Neural cell (in vitro differentiated cells): ENCODE data around the gene MYLK. TPM values are rescaled to one million over a fixed set of nuclear protein-coding genes. Genes with fewer than 3 reads are reported as not detected.

Source experiments
- H2AFZ ChIP-seq: fragments of 200-600, 300-800 bp; sonication (generic), shearing (Covaris generic); 2 replicates; pipeline ENCODE4 v1.6.0; 2014; ENCODE audit warnings: low read depth, mild to moderate bottlenecking, antibody characterized with exemption, low read length, moderate library complexity
- H3F3A ChIP-seq: fragments of 200-600 bp; shearing (Covaris generic); 2 replicates; pipeline ENCODE4 v1.6.1; 2016; ENCODE audit warnings: mild to moderate bottlenecking, moderate library complexity, mixed read lengths, antibody characterized with exemption, low read length; ENCODE audit not compliant: insufficient read depth, poor library complexity, severe bottlenecking
- H3K27ac ChIP-seq: fragments of 200-600, 300-800 bp; sonication (generic), shearing (Covaris generic); 2 replicates; pipeline ENCODE4 v1.5.1; 2014; ENCODE audit warnings: mild to moderate bottlenecking, low read length, moderate library complexity
- H3K27me3 ChIP-seq: fragments of 300-800, 200-600 bp; sonication (generic), shearing (Covaris generic); 2 replicates; pipeline ENCODE4 v1.6.0; 2014; ENCODE audit warnings: mild to moderate bottlenecking, low read depth, low read length, moderate library complexity; ENCODE audit not compliant: insufficient read depth
- H3K36me3 ChIP-seq: fragments of 300-800, 200-600 bp; sonication (generic), shearing (Covaris generic); 2 replicates; pipeline ENCODE4 v1.5.1; 2014; ENCODE audit warnings: mild to moderate bottlenecking, antibody characterized with exemption, low read length, moderate library complexity; ENCODE audit not compliant: insufficient read depth
- H3K4me2 ChIP-seq: fragments of 300-800, 200-600 bp; sonication (generic), shearing (Covaris generic); 2 replicates; pipeline ENCODE4 v1.6.0; 2014; ENCODE audit warnings: mild to moderate bottlenecking, low read length
- H3K4me3 ChIP-seq: fragments of 300-800, 200-600 bp; sonication (generic), shearing (Covaris generic); 2 replicates; pipeline ENCODE4 v1.5.1; 2014; ENCODE audit warnings: mild to moderate bottlenecking, low read length, moderate library complexity
- H3K79me2 ChIP-seq: fragments of 200-600 bp; shearing (Covaris generic); replicated peaks from 2 replicates; pipeline ENCODE4 v1.6.0; 2014; ENCODE audit warnings: mild to moderate bottlenecking, low read length, moderate library complexity; ENCODE audit not compliant: insufficient read depth
- H3K9ac ChIP-seq: fragments of 300-800, 200-600 bp; sonication (generic), shearing (Covaris generic); 2 replicates; pipeline ENCODE4 v1.6.1; 2016; ENCODE audit warnings: mild to moderate bottlenecking, low read length, mixed read lengths
- H3K9me2 ChIP-seq: fragments of 200-600 bp; shearing (Covaris generic); 2 replicates; pipeline ENCODE4 v1.6.1; 2016; ENCODE audit warnings: mild to moderate bottlenecking, low read length, mixed read lengths; ENCODE audit not compliant: insufficient read depth
- H3K9me3 ChIP-seq: fragments of 200-600, 300-800 bp; sonication (generic), shearing (Covaris generic); 2 replicates; pipeline ENCODE4 v1.6.1; 2016; ENCODE audit warnings: mild to moderate bottlenecking, mixed run types, low read length, moderate library complexity, mixed read lengths
- H4K20me1 ChIP-seq: fragments of 200-600 bp; shearing (Covaris generic); 2 replicates; pipeline ENCODE4 v1.6.1; 2016; ENCODE audit warnings: mild to moderate bottlenecking, mixed run types; ENCODE audit not compliant: insufficient read depth
- CTCF ChIP-seq: fragments of 450-650 bp; IDR thresholded peaks from 2 replicates; pipeline ENCODE4 v1.5.1; 2014; ENCODE audit warnings: antibody characterized with exemption, mild to moderate bottlenecking, moderate library complexity; ENCODE audit not compliant: poor library complexity, severe bottlenecking
- EP300 ChIP-seq: fragments of 450-650 bp; conservative IDR thresholded peaks from 2 replicates; pipeline ENCODE4 v1.6.1; 2014; ENCODE audit warnings: antibody characterized with exemption, mild to moderate bottlenecking, moderate library complexity; ENCODE audit not compliant: poor library complexity, severe bottlenecking
- EZH2 ChIP-seq: fragments of 200-600, 300-800 bp; shearing (Covaris generic), sonication (generic); IDR thresholded peaks from 2 replicates; pipeline ENCODE4 v1.6.1; 2014; ENCODE audit warnings: antibody characterized with exemption, low read length, borderline replicate concordance, mild to moderate bottlenecking; ENCODE audit not compliant: insufficient read depth, poor library complexity, severe bottlenecking
- MXI1 ChIP-seq: fragments of 450-650 bp; conservative IDR thresholded peaks from 2 replicates; pipeline ENCODE4 v1.6.1; 2014; ENCODE audit warnings: antibody characterized with exemption, mild to moderate bottlenecking; ENCODE audit not compliant: poor library complexity, severe bottlenecking
- POLR2AphosphoS5 ChIP-seq: IDR thresholded peaks from 2 replicates; pipeline ENCODE4 v1.6.1; 2012
- RAD21 ChIP-seq: fragments of 450-650 bp; conservative IDR thresholded peaks from 2 replicates; pipeline ENCODE4 v1.6.1; 2014; ENCODE audit warnings: antibody characterized with exemption, mild to moderate bottlenecking, moderate library complexity
- REST ChIP-seq: IDR thresholded peaks from 2 replicates; pipeline ENCODE4 v1.6.1; 2012; ENCODE audit warnings: borderline replicate concordance
- SMC3 ChIP-seq: fragments of 450-650 bp; conservative IDR thresholded peaks from 2 replicates; pipeline ENCODE4 v1.6.1; 2014; ENCODE audit warnings: antibody characterized with exemption, mild to moderate bottlenecking, moderate library complexity; ENCODE audit not compliant: poor library complexity
- TAF1 ChIP-seq: IDR thresholded peaks from 2 replicates; pipeline ENCODE4 v1.6.1; 2012; ENCODE audit warnings: low read depth
- polyA plus RNA-seq: library from polyadenylated mRNA; depleted of rRNA; stranded (reverse); fragments of >200 nt; gene quantifications from 2 replicates; pipeline ENCODE4 v1.2.3, GENCODE V29; 2014

The MYLK gene
- polyA plus RNA-seq, 1 donor from 2014 or later: 0.43 TPM

DNA sequence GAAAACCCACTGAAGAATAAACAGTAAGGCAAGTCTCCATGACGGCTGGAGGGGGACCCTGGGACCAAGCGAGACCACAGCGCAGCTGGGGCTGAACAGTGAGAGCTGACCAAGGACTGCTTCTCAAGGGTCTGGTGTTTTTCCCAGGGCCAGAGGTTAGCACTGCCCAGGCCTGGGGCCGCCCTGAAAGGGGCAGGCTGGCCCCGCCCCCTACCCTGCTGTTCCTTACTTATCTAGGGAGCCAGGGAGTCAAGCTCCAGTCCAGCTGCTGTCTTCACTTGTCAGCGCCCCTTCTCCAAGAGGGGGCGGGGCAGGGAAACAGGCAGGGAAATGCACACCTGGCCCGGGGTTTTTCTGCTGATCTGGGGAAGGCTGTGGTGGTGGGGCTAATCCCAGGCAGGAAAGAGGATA lies 247.7 kb downstream of the MYLK start:
- H4K20me1 ChIP-seq: no peaks in the 10 kb centered on the region
- H3K27ac ChIP-seq: no peak overlapping the region
- no peaks in the 10 kb centered on the region for H3F3A ChIP-seq
- no peak overlapping the region for H3K9ac ChIP-seq
- H3K9me3 ChIP-seq: no peaks in the 10 kb centered on the region
- no peaks in the 10 kb centered on the region for H3K9me2 ChIP-seq
- H3K36me3 ChIP-seq: no peaks in the 10 kb centered on the region
- no peak overlapping the region for H3K4me2 ChIP-seq
- no peak overlapping the region for H2AFZ ChIP-seq
- TF ChIP-seq EP300: no peak
- no peak for TF ChIP-seq RAD21
- no peak for TF ChIP-seq REST
- no peak for TF ChIP-seq CTCF
- no peaks in the 10 kb centered on the region for H3K79me2 ChIP-seq
- H3K27me3 ChIP-seq: no peaks in the 10 kb centered on the region
- H3K4me3 ChIP-seq: no peak overlapping the region

DNA sequence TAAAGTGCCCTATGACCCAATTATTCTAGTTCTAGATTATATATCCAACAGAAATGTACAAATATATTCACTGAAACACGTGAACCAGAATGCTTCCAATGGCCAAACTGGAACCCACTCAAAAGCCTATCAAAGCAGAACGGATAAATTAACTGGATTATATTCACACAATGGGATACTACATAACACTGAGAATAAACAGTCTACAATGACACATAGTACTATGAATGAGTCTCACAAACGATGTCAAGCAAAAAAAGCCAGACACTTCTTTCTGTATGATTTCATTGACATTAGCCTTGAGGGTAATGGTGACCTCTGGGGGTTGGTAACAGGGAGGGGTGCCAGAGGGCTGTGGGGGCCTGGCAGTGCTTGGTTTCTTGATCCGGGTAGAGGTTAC lies 248.4 kb downstream of the MYLK start:
- Histone ChIP-seq H4K20me1 (no peaks in the 10 kb centered on the region), H3K9me3 (no peaks in the 10 kb centered on the region), H3K36me3 (no peaks in the 10 kb centered on the region), H3K9me2 (no peaks in the 10 kb centered on the region), H3K4me2 (no peak overlapping the region), H3F3A (no peaks in the 10 kb centered on the region), H3K9ac (no peak overlapping the region), H3K4me3 (no peak overlapping the region), H2AFZ (no peak overlapping the region), H3K79me2 (no peaks in the 10 kb centered on the region), H3K27ac (no peak overlapping the region), H3K27me3 (no peaks in the 10 kb centered on the region)
- TF ChIP-seq MXI1 (no peak), SMC3 (no peak), POLR2AphosphoS5 (no peak), EZH2 (no peak), RAD21 (no peak), CTCF (no peak), TAF1 (no peak), EP300 (no peak), REST (no peak)
